PFSK-1 (cell line): ENCODE measurements around the gene MAGI2.

Experiments used
- POLR2AphosphoS5 ChIP-seq: IDR thresholded peaks from 2 replicates; pipeline ENCODE4 v1.6.1; 2012; ENCODE audit warnings: low read depth, mild to moderate bottlenecking, control low read depth, low read length, moderate library complexity
- SIN3A ChIP-seq: IDR thresholded peaks from 2 replicates; pipeline ENCODE4 v1.6.1; 2012; ENCODE audit warnings: mild to moderate bottlenecking, low read length, moderate library complexity, borderline replicate concordance; ENCODE audit not compliant: insufficient read depth
- TAF1 ChIP-seq: IDR thresholded peaks from 2 replicates; pipeline ENCODE4 v1.6.1; 2012; ENCODE audit warnings: low read length, control low read depth, borderline replicate concordance; ENCODE audit not compliant: insufficient read depth

- TF ChIP-seq POLR2AphosphoS5 (no peak), TAF1 (no peak), SIN3A (no peak)
Measured at GRCh38 chr7:79185605-79186004, 267.9 kb downstream of the MAGI2 start.
